Measurements from ENCODE around the gene MAL.

DNA sequence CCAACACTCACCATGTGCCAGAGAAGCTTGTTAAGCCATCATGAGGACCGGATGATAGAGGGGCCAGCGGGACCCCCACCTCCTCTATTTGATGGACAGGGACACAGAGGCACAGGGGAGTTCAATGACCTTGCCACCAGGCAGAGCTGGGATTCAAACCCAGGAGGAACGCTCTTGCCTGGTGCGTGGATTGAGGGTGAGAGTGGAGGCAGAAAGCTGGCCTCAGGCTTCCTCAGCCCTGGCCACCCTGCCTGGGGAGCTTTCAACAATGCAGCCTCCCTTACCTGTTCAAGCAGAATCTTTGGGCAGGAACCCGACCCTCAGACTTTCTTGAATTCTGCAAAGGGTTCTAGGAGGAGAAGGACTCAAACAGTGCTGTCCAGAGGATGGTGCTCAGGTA, 39.9 kb upstream of the MAL start:
- TF ChIP-seq, protein P1, sequence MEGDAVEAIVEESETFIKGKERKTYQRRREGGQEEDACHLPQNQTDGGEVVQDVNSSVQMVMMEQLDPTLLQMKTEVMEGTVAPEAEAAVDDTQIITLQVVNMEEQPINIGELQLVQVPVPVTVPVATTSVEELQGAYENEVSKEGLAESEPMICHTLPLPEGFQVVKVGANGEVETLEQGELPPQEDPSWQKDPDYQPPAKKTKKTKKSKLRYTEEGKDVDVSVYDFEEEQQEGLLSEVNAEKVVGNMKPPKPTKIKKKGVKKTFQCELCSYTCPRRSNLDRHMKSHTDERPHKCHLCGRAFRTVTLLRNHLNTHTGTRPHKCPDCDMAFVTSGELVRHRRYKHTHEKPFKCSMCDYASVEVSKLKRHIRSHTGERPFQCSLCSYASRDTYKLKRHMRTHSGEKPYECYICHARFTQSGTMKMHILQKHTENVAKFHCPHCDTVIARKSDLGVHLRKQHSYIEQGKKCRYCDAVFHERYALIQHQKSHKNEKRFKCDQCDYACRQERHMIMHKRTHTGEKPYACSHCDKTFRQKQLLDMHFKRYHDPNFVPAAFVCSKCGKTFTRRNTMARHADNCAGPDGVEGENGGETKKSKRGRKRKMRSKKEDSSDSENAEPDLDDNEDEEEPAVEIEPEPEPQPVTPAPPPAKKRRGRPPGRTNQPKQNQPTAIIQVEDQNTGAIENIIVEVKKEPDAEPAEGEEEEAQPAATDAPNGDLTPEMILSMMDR (IDR thresholded peaks at IDR 0.05), result no peak
- TF ChIP-seq EZH2 (IDR thresholded peaks at IDR 0.05), result no peak
